Stimulated activated CD4-positive, alpha-beta T cell treated with anti-CD3 and anti-CD28 coated beads, TNF-alpha, amount 100 ng/mL, for 1 hour (primary cell): ENCODE data around the gene PMVK.

Source experiments
- DNase-seq, 3 donors: peaks; one replicate each; pipeline ENCODE4 v3.0.0-alpha.2; 2020; ENCODE audit warnings: low read depth in 3 of 3, low spot score in 1 of 3

PMVK gene

DNA sequence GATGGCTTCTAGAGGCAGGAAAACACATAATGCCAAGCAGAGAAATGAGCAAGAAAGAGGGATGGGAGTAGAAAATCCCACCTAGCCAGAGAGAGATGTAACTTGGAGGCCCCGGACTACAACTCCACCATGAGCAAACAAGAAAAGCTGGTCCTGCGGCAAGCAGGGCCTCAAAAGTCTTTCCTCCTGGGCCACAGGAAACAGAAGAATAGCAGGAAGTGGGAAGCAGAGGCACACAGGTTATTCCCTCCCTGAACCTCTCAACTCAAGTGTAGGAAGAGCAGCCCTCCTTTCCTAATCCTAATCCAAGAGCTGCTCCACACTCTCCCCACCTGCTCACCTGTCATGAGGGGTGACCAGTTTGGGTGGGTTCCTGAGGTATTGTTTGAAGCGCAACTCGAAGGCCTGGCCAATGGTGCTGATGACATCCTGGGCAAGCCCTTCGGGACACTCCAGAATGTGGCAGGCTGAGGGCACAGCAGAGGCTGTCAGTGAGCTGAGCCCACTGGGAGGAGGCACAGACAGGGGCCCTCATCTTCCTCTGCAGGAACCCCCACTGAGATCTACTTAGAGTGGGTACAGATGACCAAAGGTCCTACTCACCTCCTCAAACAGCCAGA, 30.9 kb upstream of the PMVK start:
- no peak for DNase-seq

DNA sequence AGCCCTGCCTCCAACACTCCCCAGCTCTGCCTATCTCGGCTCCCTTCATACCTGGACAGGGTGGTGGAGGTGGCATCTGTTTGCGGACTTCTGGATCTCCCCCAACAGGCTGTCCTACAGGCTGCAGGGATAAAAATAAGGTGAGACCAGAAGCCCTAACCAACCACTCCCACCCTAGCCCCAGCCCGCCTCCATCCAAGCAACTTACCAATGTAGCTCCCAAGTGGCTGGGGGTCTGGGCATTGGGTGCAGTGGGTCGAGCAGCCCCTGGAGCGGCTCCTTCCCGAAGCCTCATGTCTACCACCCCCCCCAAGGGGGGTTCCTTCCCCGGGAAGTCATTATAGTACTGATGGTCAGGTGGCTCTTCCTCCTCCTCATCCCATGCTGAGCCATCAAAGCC, 29.6 kb upstream of the PMVK start:
- DNase-seq, result no peak

DNA sequence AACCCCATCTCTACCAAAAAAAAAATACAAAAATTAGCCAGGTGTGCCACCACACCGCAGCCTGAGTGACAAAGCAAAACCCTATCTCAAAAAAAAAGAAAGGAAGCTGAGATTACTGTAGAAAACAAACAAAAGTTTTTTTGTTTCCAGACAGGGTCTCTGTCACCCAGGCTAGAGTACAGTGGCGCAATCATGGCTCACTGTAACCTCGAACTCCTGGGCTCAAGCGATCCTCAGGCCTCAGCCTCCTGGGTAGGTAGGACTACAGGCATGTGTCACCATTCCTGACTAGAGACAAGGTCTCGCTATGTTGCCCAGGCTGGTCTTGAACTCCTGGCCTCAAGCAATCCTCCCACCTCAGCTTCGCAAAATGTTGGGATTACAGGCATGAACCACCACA, 27.8 kb upstream of the PMVK start:
- no peak for DNase-seq

- no peak for DNase-seq
Observed at GRCh38 chr1:154963643-154964042, 27.1 kb upstream of the PMVK start.

DNA sequence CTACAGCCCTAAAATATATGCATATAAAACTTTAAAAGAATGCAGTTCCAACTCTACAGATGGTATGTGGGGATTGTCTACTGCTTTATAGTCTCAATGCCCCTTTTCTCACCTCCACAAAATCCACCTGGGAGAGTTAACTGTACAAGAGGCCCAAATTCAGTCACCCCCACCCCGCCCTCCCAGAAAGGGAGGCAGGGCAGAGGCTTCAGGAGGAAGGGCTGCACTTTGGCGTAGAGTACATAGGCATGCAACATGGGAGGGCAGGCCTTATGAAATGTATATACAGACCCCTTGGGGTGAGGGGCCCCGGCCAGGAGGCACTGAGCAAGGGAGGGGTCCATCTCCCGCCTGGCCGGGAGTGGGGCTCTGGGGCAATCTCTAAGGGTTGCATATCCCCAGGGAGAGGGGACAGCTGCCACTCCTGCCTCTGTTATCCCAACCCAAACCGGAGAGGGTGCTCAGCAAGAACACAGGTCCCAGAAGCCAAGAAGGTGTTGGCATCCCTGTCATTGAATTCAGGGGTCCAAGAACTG, 26.3 kb upstream of the PMVK start:
- no peak for DNase-seq

DNA sequence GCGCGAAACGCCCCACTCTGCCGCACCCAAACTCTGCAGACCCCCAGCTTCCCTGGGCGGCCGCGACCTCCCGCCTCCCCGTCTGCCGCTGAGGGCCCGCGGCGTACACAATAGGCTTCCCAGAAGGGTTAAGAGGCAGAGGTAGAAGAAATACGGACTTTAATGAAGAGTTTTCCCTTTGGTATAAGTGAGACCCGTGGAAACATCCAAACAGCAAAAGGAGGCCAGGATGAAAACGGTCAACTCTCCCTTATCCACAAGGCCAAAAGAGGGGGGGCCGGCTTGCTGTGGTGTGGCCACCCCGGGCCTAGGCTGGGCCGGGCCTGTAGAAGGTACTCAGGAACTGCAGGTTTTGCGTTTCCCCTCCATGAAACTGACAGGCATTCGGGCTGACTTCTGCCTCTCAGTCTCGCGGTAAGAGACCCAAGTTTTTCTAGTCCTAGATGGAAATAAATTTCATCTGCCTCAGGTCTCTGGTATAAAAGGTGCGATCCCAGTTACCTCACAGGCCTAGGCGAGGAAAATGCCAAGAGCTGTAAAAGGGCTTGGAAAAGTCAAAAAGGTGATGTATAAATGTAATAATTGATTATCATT, 25.7 kb upstream of the PMVK start:
- no peak for DNase-seq

DNA sequence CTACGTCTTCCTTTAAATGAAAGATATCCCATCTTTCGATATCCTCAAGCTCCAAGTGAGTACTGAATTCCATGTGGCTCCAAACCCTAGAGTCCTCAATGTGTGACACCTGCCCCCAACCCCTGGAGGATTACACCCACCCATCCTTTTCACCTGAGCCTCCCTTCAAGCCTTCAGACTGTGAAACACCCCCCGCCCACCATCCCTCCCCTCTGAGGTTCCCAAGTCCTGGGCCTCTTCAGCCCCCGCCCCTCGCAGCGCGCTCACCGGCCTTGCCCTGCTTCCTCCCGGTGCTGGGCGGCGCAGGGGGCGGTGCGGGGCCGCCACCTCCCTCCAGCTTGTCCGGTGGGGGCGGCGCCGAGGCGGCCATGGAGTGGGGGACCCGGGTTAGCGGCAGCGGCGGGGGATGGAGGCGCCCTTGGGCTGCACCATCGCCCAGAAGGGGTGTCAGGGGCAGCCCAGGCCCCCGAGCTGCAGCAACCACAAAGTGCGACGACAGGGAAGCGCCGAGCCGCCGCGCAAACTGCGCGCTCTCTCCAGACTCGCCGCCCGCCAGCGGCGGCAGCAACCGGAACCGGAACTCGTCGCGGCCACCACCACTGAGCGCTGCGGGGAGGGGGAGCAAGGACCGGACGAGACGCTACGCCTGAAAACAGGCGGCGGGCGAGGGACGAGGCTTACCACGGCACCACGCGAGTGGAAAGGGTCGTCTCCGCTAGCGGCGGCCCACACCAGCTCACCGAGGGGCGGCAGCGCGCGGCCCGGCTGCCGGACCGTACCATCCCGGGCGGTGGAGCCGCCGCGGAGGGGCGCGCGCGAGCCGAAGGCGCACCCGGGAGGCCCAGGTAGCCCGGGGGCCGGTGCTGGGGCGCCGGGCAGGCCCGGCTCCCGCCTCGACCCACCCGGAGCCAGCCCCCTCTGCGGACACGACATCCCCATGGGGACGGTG, 25.0 kb upstream of the PMVK start, which contains the start of gene PYGO2:
Gene PYGO2 (minus strand): TSS at position 576 of the 949 bp plus-strand sequence. CDS start 206 bp downstream, at position 370.
- DNase-seq, result peak; percentile 45 to 69 (median 55)

DNA sequence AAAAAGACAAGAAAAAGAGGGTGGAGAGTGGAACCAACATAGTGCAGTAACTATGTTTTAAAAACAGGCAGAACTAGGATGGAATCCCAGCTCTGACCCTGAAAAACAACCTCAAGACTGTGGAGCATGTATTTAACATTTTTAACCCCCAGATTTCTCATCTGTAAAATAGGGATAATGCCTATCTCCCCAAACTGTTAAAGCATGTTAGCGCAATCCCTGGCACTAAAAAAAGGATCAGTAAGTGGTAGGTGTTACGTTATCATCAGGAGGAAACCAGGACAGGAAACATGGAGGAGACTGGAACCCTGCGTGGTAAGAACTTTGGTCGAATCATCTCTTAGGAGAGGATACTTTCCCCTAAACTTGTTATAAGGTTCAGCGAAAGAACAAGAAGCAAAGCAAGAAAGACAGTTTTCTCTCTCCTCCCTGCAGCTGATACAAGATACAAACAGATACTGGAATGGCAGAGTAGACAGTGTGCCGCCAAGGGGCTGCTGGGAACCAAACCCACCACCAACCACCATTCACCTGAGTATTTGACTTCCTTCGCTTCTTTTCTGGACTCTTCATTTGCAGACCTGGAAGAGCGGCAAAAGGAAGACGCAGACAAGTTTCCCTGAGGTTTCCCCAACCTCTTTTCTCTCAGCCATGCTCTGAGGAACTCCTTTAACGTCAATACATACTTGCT, 24.1 kb upstream of the PMVK start:
- no peak for DNase-seq

DNA sequence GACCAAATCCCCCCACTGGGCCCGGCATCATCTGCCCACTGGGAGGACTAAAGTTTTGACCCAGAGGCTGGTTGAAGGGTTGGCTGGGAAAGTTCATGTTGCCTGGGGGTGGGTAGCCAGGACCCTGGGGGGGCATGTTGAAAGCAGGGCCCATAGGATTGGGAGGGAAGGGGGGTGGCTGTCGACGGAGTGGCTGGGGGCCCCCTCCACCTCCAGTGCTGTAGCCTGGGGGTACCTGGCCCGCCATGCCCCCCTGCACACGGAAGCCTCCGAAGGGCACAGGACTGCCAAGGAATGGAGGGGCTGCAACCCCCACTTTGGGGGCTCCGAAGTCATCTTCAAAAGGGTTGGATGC, 22.9 kb upstream of the PMVK start:
- DNase-seq, result no peak

DNA sequence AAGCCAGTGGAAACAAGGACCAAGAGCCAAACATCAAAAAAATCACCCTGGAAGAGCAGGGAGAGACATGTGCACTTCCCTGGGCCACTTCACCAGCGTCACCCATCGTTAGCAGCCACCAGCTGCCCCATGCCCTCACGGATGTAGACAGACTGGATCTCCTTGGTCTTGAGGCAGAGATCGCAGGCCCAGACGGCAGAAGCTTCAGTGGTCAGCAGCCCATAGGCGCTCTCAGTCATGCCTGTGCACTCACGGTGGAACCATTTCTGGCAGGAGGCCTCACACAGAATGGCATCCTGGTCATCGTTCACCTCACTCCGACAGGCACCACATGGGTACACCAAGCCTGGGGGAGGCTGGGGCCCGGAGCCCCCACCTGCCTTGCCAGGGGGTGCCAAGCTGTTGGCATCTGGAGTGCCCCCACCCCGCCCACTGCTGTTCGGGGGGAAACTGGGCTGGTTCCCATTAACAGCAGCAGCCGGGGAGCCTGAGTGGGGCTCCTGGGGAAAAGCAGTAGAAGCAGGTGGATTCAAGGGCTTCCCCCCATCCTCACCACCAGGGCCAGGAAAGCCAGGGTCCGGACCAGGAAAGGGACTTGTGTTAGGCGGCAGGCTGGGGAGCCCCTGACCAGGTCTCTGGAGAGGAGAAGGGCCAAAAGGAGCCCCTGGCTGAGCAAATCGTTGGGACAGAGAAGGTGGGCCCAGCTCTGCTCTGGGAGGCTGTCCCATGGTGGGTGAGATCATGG, 22.3 kb upstream of the PMVK start:
- DNase-seq, result no peak

- no peak for DNase-seq
Observed at GRCh38 chr1:154958036-154958435, 21.5 kb upstream of the PMVK start.

DNA sequence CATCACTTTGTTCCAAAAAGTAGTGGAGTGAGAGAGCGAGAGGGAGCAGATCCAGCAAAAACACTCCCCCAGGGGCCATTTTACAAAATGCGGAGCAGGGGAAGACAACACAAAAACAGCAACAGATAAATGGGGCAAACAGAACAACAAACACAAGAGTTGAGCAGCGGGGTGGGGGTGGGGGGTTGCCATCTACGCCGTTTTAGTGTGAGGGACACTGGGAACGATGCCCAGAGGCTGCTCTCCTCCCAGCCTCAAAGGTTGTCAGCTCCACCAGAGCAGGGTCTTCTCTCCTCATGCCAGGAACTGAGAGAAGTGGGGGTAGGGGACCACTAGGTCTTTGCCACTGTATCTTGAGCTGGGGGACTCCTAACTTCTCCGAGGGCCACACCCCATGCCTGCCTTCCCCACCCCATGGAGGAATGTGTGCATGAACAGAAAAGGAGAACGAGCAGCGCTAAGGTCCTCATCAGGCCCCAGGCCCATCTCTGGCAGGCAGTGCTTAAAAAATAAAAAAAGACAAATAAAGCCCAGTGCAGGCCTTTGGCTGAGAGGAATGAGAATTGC, 20.7 kb upstream of the PMVK start:
- no peak for DNase-seq

- DNase-seq, result no peak
Observed at GRCh38 chr1:154956544-154956941, 20.0 kb upstream of the PMVK start.

GRCh38 chr1:154955718-154956543, 19.4 kb upstream of the PMVK start, which contains the start of gene PBXIP1:
TSS of gene PBXIP1 (minus strand) at chr1:154956099. CDS start at chr1:154953721, 2,378 bp downstream.
- DNase-seq, result peak in 2 of 3 donors; percentile 57 to 63

GRCh38 chr1:154955039-154955717, 18.7 kb upstream of the PMVK start:
- peak in 2 of 3 donors; percentile 71 to 87 for DNase-seq

DNA sequence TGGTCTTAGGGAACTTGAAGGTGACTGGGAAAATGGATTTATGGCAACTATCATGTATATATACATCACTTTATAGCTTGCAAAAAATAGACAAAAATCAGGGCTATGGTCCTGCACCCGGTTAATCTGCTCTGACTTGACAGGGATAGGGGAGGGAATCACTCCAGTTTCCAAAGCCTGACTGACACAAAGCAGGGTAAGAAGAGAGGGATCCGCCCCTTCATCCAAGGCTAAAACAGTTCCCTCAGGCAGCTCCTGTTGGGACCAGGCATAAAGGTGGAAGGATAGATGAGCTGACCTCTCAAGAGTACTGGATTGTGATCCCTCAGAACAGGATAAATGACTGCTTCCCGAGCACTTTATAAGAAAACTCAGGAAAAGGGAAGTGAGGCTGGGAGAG, 18.0 kb upstream of the PMVK start:
- DNase-seq, result no peak

- no peak for DNase-seq
Observed at GRCh38 chr1:154953611-154954038, 17.1 kb upstream of the PMVK start.

DNA sequence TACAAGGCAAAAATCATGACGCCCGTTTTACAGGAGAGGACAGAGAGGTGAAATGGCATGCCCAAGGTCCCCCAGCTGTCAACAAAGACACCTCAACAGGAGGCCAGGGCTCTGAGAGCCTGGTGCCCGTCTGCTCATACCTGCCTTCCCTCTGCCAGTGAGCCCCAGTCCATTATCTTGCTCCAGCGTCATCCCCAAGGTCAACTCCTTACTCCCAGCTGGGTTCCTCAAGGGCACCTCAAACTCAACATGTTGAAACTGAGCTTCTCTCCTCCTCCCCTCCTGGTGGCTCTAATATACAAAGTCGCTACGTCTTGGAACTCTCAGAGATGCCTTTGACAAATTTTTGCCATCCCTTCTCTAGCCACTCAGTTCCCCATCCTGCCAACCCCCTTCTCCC, 16.1 kb upstream of the PMVK start:
- no peak for DNase-seq
